NCI-H2171 (cell line): ENCODE results near the gene C1orf21.

Source experiments
- DNase-seq: peaks from one replicate; lab custom pipeline; 2025; lab: John Stamatoyannopoulos, UW

Gene C1orf21

DNA sequence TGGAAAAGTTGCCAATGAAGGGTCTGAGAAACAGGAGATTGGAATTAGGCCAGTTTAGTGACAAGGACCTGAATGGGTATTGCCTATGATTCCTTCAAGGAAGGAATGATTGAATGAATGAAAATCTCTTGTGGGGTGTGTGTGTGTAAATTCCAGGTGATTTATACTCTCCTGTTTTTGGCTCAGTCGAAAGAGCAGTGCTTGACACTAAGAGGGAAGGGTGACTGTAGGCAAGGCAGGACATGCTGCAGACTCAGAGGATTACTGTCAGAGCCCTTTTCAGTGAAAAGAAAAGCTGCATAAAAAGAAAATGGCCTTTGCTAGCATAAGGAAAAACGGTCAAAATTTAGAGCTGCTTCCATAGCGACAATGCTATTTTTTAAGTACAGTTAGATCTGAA, 30.1 kb downstream of the C1orf21 start:
- DNase-seq, result no peak

GRCh38 chr1:184417916-184418315, 31.1 kb downstream of the C1orf21 start:
- no peak for DNase-seq

- DNase-seq, result no peak
These were observed 32.0 kb downstream of the C1orf21 start for GRCh38 chr1:184418652-184419349.

DNA sequence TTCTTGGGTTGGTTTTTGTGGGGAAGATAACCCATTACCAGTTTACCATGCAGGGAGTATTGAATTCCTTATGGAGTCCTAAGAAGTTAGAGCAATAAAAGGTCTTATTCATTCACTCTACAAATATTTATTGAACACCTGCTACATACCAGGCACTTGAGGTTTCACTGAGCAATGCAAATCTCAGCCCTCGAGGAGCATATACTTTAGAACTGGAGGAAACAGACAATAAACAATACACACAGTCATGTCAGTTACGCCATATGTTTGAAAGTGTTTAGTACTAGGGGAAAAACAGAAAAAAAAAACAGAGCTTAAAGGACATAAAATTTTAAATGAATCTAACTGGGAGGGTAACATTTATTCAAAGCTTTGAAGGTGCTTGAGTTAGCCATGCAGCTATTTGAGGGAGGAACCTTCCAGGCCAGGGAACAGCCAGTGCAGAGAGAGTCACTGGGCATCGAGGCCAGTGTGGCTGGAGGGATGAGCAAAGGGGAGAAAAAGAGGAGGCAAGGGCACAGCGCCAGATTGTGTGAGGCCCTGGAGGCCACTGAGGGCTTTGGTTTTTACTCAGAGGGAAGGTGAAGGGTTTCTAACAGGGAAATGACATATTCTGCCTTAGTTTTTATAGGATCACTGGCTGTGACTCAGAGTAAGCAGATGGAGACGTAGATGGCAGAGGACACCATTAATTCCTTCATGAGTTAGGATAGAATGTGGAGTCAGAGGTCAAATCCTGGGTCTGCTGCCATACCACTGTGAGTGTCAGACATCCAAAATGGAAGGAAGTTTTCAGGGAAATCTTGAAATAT, 32.7 kb downstream of the C1orf21 start:
- DNase-seq, result no peak

- no peak for DNase-seq
These were observed 35.8 kb downstream of the C1orf21 start for GRCh38 chr1:184422490-184423233.

DNA sequence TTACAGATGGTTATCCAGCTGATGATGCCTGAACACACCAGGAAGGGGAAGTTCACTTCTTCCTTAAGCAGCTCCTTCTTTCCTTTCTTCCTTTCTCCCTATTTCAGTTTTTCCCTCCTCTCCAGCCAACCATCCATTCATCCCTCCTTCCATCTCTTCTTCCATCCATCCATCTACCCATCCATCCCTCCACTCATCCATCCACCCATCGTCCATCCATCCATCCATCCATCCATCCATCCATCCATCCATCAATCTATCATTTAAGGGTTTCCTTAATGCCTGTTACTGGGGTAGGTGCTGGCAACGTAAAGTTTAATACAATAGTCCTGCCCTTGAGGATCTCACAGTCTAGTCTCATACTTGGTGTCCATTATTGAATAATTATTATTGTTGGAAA, 36.8 kb downstream of the C1orf21 start:
- DNase-seq, result no peak

DNA sequence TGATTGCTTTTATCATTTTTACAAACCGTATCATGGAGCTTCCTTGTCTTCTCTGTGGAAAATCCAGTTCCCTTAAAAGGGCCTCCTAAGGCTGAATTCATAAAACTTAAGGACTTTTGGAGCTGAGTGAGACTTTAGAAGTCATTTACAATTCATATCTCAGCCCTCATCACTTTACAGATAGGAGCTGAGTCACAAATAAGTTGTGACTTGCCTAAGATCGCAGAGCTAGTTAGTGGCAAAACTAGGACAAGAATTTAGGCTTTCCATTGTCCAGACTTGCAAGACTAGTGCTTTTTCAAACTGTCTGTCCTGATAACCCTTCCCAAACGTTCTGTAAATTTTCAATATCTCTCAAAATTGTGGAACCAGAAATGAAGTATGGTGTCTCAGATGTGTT, 37.3 kb downstream of the C1orf21 start:
- DNase-seq, result no peak

DNA sequence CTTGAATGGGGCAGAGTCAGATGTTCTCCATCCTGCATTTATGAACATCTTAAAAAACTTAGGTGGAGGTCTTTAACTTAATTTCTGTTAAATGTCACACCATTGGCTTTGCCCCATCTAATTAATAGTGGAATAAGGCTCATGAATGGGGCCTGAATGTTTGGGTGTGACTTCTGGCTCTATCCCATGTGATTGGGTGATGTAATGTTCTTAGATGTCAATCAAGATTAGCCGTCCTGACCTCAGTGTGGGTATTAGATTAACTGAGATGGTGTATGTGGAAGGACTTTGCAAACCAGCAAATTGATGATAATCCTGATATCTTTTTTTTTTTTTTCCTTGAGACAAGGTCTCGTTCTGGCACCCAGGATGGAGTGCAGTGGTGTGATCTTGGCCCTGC, 38.1 kb downstream of the C1orf21 start:
- DNase-seq, result no peak

DNA sequence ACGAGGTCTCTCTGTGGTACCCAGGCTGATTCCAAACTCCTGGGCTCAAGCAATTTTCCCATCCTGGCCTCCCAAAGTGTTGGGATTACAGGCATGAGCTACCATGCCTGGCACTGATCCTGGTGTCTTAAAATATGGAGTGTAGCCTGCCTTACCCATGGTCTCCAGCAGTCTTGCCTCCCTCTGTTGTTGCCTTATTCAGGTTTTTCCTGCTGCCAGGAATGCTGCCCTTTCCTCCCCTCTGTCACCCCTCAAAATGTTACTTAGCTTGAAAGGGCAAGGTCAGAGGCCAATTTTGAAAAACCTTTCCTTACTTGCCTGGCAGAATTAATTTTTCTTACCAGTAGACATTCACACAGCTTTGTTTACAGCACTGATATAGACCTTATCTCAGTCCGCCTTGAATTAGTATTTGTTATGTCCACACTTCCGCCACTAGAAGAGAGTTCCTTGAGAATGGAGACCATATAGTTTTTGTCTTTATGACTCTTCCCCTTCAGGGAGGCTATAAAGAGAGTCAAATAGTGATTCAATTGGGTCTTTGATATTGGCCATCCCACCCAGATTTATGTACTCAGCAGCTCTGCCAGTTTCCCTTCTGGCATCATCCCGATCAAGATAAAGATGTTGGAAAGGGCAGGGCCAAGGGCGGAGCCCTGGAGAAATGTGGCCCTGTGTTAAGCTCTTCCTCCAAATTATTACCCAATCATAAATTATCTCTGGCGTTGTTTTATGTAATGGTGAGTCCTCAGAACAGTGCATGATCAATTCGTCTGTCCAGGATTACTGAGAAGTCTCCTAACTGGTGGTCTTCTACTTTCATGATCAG, 38.8 kb downstream of the C1orf21 start:
- no peak for DNase-seq

- DNase-seq, result no peak
These were observed 39.4 kb downstream of the C1orf21 start for GRCh38 chr1:184426278-184426674.

DNA sequence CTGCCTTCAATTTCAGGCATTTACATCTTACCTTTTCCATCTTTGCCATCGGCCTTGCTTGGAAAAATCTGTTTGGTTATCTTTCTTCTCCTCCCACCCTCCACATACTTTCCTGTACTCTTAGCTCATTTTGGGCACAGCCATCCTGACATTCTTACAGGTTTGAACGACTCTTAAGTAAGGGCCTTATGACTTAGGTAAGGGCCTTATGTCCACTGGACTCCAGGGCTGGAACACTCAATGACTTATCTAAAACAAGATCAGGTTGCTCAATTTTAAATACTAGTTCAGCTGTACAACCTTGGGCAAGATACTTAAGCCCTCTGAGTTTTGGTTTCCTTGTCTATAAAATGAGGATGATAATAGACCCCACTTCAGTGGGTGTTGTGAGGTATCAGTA, 40.9 kb downstream of the C1orf21 start:
- DNase-seq, result no peak

DNA sequence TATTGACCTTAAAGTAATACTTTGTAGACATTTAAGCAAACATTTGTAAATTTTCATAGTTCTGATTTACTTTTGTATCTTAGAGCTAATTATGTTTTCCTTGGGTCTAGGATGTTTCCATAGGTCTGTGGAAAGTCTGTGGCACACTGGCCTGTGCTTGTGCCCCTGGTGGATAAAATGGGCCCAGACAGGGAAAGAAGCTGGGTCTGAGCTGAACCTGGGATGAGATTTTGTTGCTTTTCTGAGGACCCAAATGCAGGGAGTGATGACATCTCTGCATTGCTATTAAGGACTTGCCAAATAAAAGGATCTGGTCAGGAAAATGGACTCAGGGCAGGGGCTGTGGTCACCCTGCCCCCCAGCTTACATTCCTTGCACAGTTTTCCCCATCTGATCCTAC, 41.8 kb downstream of the C1orf21 start:
- no peak for DNase-seq

DNA sequence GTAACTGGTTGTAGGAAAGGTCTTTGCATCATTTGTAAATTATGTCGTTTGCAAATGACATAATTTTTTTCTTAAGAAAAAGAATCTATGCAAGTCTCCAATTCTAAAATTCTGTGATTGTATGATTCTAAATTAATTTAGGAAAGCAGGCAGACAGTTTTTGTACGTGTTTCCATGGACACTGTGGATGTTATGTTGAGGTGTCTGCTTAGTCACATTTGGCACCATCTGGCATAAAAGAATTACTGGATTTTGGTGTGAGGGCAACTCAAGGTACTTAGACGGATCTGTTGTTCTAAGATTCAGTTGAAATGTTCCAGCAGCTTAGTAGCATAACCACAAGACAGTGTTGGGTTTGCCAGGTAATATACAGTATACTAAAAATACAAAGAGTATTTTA, 42.5 kb downstream of the C1orf21 start:
- no peak for DNase-seq

- no peak for DNase-seq
These were observed 47.2 kb downstream of the C1orf21 start for GRCh38 chr1:184433956-184434502.

DNA sequence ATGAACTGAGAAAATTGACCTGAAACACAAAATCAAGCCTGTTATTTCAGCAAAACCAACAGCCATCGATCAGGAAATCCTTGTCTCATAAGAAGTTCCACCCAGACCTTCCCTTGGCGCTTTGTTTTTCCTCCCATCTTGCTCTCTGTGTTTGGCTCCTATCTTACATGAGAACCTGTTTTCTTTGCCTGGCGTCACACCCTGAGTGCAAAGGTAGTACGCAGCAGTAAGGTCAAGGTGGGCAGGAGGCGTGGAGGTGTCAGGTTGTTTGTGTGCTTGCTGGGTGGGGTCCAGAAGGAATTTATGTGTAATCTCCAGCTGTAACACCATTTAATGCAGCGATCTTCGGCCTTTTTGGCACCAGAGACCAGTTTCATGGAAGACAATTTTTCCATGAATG, 50.5 kb downstream of the C1orf21 start:
- DNase-seq, result no peak

DNA sequence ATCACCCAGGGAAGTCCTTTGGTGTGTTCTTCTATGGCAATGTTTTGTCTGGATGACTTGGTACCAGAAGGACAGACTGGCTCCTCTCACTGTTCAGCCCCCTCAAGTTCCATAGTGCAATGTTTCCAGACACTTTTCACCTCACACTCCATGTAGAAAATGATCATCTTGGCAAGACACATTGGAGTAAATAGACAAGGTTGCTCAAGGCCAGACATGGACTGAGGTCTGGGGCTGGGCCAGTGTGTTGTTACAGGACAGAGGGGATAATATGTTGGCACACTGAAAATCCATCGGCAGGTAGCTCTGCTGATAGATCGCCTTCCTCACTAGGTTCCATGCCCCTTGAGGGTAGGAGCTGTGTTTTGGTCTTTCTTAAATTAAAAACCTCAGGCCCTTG, 51.5 kb downstream of the C1orf21 start:
- DNase-seq, result no peak

DNA sequence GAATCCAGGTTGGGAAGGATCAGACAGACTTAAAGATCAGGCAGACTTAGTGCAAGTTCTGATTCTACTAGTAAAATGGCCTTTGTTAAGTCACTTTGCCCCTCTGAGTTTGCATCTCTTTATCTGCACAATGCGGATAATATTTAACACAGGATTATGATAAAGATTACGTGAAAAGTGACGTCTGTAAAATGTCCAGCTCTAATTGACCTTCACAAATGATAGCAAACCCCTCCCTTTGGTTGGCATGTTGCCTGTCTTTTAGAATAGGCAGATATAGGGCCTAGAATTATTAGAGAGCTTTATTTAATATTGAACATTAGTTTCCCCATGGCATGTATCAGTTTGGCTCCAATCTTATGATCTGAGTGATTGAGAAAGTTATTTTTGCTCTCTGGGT, 55.4 kb downstream of the C1orf21 start:
- DNase-seq, result no peak

DNA sequence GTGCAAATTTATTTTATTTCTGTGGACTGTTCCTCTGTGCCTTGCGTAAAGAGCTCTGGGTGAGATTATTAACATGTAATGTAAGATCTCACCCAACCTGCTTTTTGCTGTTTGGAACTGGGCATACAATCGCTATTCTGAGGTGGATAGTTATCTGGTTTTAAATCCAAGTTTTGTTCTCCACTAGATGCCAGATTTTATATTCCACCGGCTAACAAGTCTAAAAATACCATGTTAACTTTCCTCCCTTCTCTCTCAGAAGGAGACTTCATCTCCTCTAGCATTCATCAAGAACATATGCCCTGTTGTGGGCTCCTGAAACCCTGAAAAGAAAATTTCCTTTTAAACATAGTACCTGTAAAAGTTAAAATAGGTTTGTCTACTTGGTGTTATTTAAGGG, 56.4 kb downstream of the C1orf21 start:
- no peak for DNase-seq

DNA sequence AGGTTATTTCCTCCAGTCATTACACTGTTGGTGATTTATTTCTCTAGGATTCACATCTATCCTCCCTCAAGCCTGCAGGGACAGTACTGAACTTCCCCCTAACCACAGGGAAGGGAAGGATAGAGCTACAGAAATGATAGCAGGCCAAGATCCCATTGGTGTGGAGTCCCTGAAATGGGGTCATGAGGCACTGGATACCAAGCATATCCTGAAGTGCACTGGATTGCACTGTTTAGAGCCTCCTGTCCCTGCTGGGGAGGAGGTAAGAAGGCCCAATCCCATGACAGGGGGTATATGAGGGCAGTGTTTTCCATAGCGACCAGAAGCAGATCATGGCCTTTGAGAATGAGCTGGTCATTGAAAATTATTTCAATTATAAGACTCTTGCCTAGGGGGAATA, 56.8 kb downstream of the C1orf21 start:
- DNase-seq, result no peak

- DNase-seq, result no peak
These were observed 59.2 kb downstream of the C1orf21 start for GRCh38 chr1:184445997-184446396.

DNA sequence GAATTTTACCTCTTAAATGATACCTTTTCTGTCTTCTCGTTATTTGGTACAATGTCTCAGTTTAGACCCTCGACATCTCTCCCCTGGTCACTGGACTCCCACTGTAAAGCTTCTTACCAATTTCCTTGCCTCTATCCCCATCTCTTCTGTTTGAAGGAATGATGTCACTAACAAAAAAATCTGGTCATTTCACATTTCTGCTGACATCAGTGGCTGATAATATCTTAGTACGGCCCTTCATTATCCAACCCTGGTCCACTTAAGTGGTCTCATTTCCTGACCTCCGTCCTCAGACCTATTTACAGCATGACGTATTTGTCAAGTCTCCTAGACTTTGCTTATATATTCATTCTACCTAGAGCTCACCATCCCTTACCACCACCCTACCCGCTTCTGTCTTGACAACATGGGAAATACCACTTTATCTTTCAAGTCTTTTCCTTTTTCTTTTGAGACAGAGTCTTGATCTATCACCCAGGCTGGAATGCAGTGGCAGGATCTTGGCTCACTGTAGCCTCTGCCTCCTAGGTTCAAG, 60.9 kb downstream of the C1orf21 start:
- no peak for DNase-seq

- DNase-seq, result no peak
These were observed 63.1 kb downstream of the C1orf21 start for GRCh38 chr1:184449916-184450315.
